ENCODE data around the gene PHLPP1.

- no peak for TF ChIP-seq EZH2 (IDR thresholded peaks at IDR 0.05)
- TF ChIP-seq POLR2AphosphoS5 (IDR thresholded peaks at IDR 0.05; ENCODE audit: borderline replicate concordance, low read depth, low read length): no peak
- TF ChIP-seq FOXP2 (optimal IDR thresholded peaks at IDR 0.05; ENCODE audit: control extremely low read depth, extremely low read length, insufficient read depth): no peak
These were observed 277.6 kb downstream of the PHLPP1 start for GRCh38 chr18:62992877-62993365.
